ENCODE measurements around the gene SPATA20.

DNA sequence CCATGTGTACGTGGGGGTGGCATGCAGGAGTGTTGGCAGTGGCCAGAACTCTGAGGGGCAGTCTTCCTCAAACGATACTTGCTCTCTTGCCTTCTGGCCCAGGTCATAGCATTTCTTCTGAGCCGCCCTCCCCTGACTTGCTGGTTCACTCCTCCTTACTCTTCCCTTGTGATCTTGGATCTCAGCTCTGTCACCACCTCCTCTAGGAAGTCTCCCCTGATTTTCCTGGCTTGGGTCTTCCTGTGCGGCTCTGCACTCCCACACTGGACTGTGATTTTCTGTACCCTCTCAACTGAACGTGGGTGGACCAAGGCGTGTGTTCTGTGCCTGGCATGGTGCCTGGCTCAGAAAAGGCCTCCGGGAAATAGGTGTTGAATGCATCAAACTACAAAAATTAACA lies 11.6 kb upstream of the SPATA20 start:
- TF ChIP-seq, protein P1, sequence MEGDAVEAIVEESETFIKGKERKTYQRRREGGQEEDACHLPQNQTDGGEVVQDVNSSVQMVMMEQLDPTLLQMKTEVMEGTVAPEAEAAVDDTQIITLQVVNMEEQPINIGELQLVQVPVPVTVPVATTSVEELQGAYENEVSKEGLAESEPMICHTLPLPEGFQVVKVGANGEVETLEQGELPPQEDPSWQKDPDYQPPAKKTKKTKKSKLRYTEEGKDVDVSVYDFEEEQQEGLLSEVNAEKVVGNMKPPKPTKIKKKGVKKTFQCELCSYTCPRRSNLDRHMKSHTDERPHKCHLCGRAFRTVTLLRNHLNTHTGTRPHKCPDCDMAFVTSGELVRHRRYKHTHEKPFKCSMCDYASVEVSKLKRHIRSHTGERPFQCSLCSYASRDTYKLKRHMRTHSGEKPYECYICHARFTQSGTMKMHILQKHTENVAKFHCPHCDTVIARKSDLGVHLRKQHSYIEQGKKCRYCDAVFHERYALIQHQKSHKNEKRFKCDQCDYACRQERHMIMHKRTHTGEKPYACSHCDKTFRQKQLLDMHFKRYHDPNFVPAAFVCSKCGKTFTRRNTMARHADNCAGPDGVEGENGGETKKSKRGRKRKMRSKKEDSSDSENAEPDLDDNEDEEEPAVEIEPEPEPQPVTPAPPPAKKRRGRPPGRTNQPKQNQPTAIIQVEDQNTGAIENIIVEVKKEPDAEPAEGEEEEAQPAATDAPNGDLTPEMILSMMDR (IDR thresholded peaks at IDR 0.05) = no peak
- TF ChIP-seq ZFX (IDR thresholded peaks at IDR 0.05; ENCODE audit: borderline replicate concordance) = no peak
